ENCODE measurements around the gene UBASH3A. TPM values are rescaled to one million over a fixed set of nuclear protein-coding genes. Genes with fewer than 3 reads are reported as not detected.
"Not testable (repeated sequence)": the region's sequence is repeated elsewhere in the genome, so short reads cannot be mapped to it uniquely, and the experiment has no call there.

Gene UBASH3A
- total RNA-seq, 3 donors from 2014 or later (not counting 1 experiment from before 2014, with no cell fraction given), result 0.66 to 5.0 (median 2.0) TPM

- H3K4me1 ChIP-seq (ENCODE audit: control insufficient read depth, insufficient read depth, low read length), result peaks cover 34% of the 10 kb centered on the region
- H3K27ac ChIP-seq (ENCODE audit: low read length), result no peak overlapping the region
- intact Hi-C loops (cut with micrococcal nuclease), result loop anchor here (5.0 kb wide), 1 partner anchor 44 kb away; the partner anchor contains the start of gene SLC37A1
- H3K4me3 ChIP-seq (ENCODE audit: low read length), result no peak overlapping the region
- ATAC-seq (no peak), DNase-seq (no peak)
- Mint-ChIP-seq H3K36me3 (no peaks in the 10 kb centered on the region), H3K27me3 (ENCODE audit: low read depth in 2 of 2) (peaks cover 19 to 28% of the 10 kb centered on the region in 2 donors), H3K4me3 (no peak overlapping the region), H3K9me3 (no peaks in the 10 kb centered on the region), H3K4me1 (peaks cover 35 to 36% of the 10 kb centered on the region in 2 donors), H3K27ac (no peak overlapping the region)
- H3K27me3 ChIP-seq (ENCODE audit: control insufficient read depth, insufficient read depth, low read length), result no peaks in the 10 kb centered on the region
- 76% methylated on average over 6 of the region's 6 CpGs for WGBS (ENCODE audit: insufficient coverage)
- no peaks in the 10 kb centered on the region for H3K36me3 ChIP-seq (ENCODE audit: control insufficient read depth, insufficient read depth, low read length)
- no peaks in the 10 kb centered on the region for H3K9me3 ChIP-seq (ENCODE audit: control insufficient read depth, insufficient read depth, low read length)
- no peak for TF ChIP-seq CTCF (IDR thresholded peaks at IDR 0.05)
Observed at GRCh38 chr21:42468491-42469131, 64.9 kb downstream of the UBASH3A start.

- intact Hi-C loops (cut with micrococcal nuclease), result loop anchor here (5.0 kb wide), 1 partner anchor 43 kb away; the partner anchor contains the start of gene SLC37A1
- no peak for TF ChIP-seq CTCF (IDR thresholded peaks at IDR 0.05)
- Mint-ChIP-seq H3K36me3 (no peaks in the 10 kb centered on the region), H3K4me1 (peaks cover 28 to 30% of the 10 kb centered on the region in 2 donors), H3K27me3 (ENCODE audit: low read depth in 2 of 2) (peaks cover 18 to 30% of the 10 kb centered on the region in 2 donors), H3K4me3 (no peak overlapping the region), H3K9me3 (no peaks in the 10 kb centered on the region), H3K27ac (no peak overlapping the region)
- DNase-seq, result no peak
- no peak for ATAC-seq
- no peak overlapping the region for H3K27ac ChIP-seq (ENCODE audit: low read length)
- 94% methylated on average over 2 of the region's 2 CpGs for WGBS (ENCODE audit: insufficient coverage)
- H3K9me3 ChIP-seq (ENCODE audit: control insufficient read depth, insufficient read depth, low read length), result no peaks in the 10 kb centered on the region
- H3K4me1 ChIP-seq (ENCODE audit: control insufficient read depth, insufficient read depth, low read length), result peaks cover 27% of the 10 kb centered on the region
- no peak overlapping the region for H3K4me3 ChIP-seq (ENCODE audit: low read length)
- no peaks in the 10 kb centered on the region for H3K36me3 ChIP-seq (ENCODE audit: control insufficient read depth, insufficient read depth, low read length)
- H3K27me3 ChIP-seq (ENCODE audit: control insufficient read depth, insufficient read depth, low read length), result no peaks in the 10 kb centered on the region
Observed at GRCh38 chr21:42469272-42469671, 65.6 kb downstream of the UBASH3A start.

GRCh38 chr21:42469726-42470125, 66.0 kb downstream of the UBASH3A start:
- H3K4me3 Mint-ChIP-seq; H3K9me3 ChIP-seq (ENCODE audit: control insufficient read depth, insufficient read depth, low read length); H3K9me3 Mint-ChIP-seq; H3K27ac ChIP-seq (ENCODE audit: low read length); H3K36me3 Mint-ChIP-seq; DNase-seq; H3K27me3 ChIP-seq (ENCODE audit: control insufficient read depth, insufficient read depth, low read length); H3K36me3 ChIP-seq (ENCODE audit: control insufficient read depth, insufficient read depth, low read length); H3K27ac Mint-ChIP-seq; ATAC-seq; H3K4me3 ChIP-seq (ENCODE audit: low read length): not testable (repeated sequence)
- Mint-ChIP-seq H3K4me1 (peaks cover 24 to 25% of the 10 kb centered on the region in 2 donors), H3K27me3 (ENCODE audit: low read depth in 2 of 2) (peaks cover 22 to 34% of the 10 kb centered on the region in 2 donors)
- intact Hi-C loops (cut with micrococcal nuclease), result loop anchor here (5.0 kb wide), 1 partner anchor 43 kb away; the partner anchor contains the start of gene SLC37A1
- WGBS (ENCODE audit: insufficient coverage), result 89% methylated on average over 3 of the region's 4 CpGs
- H3K4me1 ChIP-seq (ENCODE audit: control insufficient read depth, insufficient read depth, low read length), result peaks cover 23% of the 10 kb centered on the region

- DNase-seq, result no peak
- 93% methylated on average over 9 of the region's 9 CpGs for WGBS (ENCODE audit: insufficient coverage)
Observed at GRCh38 chr21:42471206-42471605, 67.5 kb downstream of the UBASH3A start.

More at GRCh38 chr21:42471206-42471605, 67.5 kb downstream of the UBASH3A start:
- Histone ChIP-seq H3K9me3 (ENCODE audit: control insufficient read depth, insufficient read depth, low read length) (no peaks in the 10 kb centered on the region), H3K27ac (ENCODE audit: low read length) (no peak overlapping the region), H3K36me3 (ENCODE audit: control insufficient read depth, insufficient read depth, low read length) (no peaks in the 10 kb centered on the region), H3K4me1 (ENCODE audit: control insufficient read depth, insufficient read depth, low read length) (peaks cover 10% of the 10 kb centered on the region), H3K4me3 (ENCODE audit: low read length) (no peak overlapping the region), H3K27me3 (ENCODE audit: control insufficient read depth, insufficient read depth, low read length) (no peaks in the 10 kb centered on the region)
- Mint-ChIP-seq H3K27me3 (ENCODE audit: low read depth in 2 of 2) (peaks cover 18 to 34% of the 10 kb centered on the region in 2 donors), H3K27ac (no peak overlapping the region), H3K4me3 (no peak overlapping the region), H3K4me1 (peaks cover 11 to 12% of the 10 kb centered on the region in 2 donors), H3K9me3 (no peaks in the 10 kb centered on the region), H3K36me3 (no peaks in the 10 kb centered on the region)
- TF ChIP-seq CTCF (IDR thresholded peaks at IDR 0.05), result no peak
- no peak for ATAC-seq
- intact Hi-C loops (cut with micrococcal nuclease), result no loop called here
